RWPE1 (cell line): ENCODE data around the gene PSMG3.

ENCODE experiments used
- CTCF ChIA-PET: fragments of 350-600 bp; sonication (Branson Sonifier 250); formaldehyde crosslinking; extraction: SDS; loops from one replicate; lab custom pipeline; 2021; lab: Yijun Ruan, JAX
- POLR2A ChIA-PET: fragments of 400-600 bp; formaldehyde crosslinking; extraction: SDS; loops from one replicate; lab custom pipeline; 2020; ENCODE audit warnings: antibody characterized with exemption; ENCODE audit not compliant: low non-redundant PET; lab: Yijun Ruan, JAX
- DNase-seq: peaks from one replicate; pipeline ENCODE4 v3.0.0; 2012; ENCODE audit warnings: low spot score
- H3K27ac ChIP-seq: fragments of 450-650 bp; 2 replicates; pipeline ENCODE4 v1.5.1; 2017
- CTCF ChIP-seq: fragments of 450-650 bp; conservative IDR thresholded peaks from 2 replicates; pipeline ENCODE4 v1.5.1; 2017; ENCODE audit warnings: low read depth, mild to moderate bottlenecking

Gene PSMG3

GRCh38 chr7:1532456-1533254 lies 37.2 kb downstream of the PSMG3 start:
- no peak for TF ChIP-seq CTCF
- DNase-seq = peak; percentile 89
- ChIA-PET POLR2A (interaction anchor here (0.5 to 1.1 kb wide), 3 partner anchors 23 to 702 kb away, joined by 3 to 5 read pairs (median 5); partner anchors contain the start of gene TMEM184A), CTCF (interaction anchor here (0.7 to 1.4 kb wide), 2 partner anchors 23 to 100 kb away, joined by 3 to 6 read pairs; partner anchors contain the start of gene TMEM184A)
- peak overlapping the region; percentile 99 for H3K27ac ChIP-seq

- CTCF ChIA-PET = interaction anchor here (1.4 kb wide), 1 partner anchor 24 kb away, joined by 6 read pairs; the partner anchor contains the start of gene TMEM184A
- DNase-seq = no peak
- peak overlapping the region; percentile 99 for H3K27ac ChIP-seq
- POLR2A ChIA-PET = no interaction called here
- TF ChIP-seq CTCF = no peak
These were observed 37.8 kb downstream of the PSMG3 start for GRCh38 chr7:1531979-1532455.

- no peak for TF ChIP-seq CTCF
- CTCF ChIA-PET = no interaction called here
- POLR2A ChIA-PET = no interaction called here
- H3K27ac ChIP-seq = peak overlapping the region; percentile 99
- peak; percentile 33 for DNase-seq
These were observed 38.4 kb downstream of the PSMG3 start for GRCh38 chr7:1531263-1531978.

GRCh38 chr7:1530946-1531262 lies 38.9 kb downstream of the PSMG3 start:
- H3K27ac ChIP-seq = peak overlapping the region; percentile 99
- TF ChIP-seq CTCF = no peak
- peak; percentile 27 for DNase-seq
- POLR2A ChIA-PET = no interaction called here
- CTCF ChIA-PET = no interaction called here

GRCh38 chr7:1529383-1530116 lies 40.3 kb downstream of the PSMG3 start:
- no peak for TF ChIP-seq CTCF
- peak overlapping the region; percentile 99; the same call in 1 of the 2 replicates for H3K27ac ChIP-seq
- CTCF ChIA-PET = interaction anchor here (0.6 kb wide), 2 partner anchors 16 to 25 kb away, joined by 4 read pairs; no protein-coding TSS in a partner anchor
- POLR2A ChIA-PET = no interaction called here
- no peak for DNase-seq
